ENCODE results near the gene USP9X.
"Not testable (repeated sequence)": the region's sequence is repeated elsewhere in the genome, so short reads cannot be mapped to it uniquely, and the experiment has no call there.

USP9X gene

GRCh38 chrX:41127477-41128192, 42.4 kb downstream of the USP9X start:
- DNase-seq (ENCODE audit: low read depth), result no peak

GRCh38 chrX:41128955-41129354, 43.7 kb downstream of the USP9X start:
- no peak for DNase-seq (ENCODE audit: low read depth)

GRCh38 chrX:41131766-41132165, 46.5 kb downstream of the USP9X start:
- no peak for DNase-seq (ENCODE audit: low read depth)

DNA sequence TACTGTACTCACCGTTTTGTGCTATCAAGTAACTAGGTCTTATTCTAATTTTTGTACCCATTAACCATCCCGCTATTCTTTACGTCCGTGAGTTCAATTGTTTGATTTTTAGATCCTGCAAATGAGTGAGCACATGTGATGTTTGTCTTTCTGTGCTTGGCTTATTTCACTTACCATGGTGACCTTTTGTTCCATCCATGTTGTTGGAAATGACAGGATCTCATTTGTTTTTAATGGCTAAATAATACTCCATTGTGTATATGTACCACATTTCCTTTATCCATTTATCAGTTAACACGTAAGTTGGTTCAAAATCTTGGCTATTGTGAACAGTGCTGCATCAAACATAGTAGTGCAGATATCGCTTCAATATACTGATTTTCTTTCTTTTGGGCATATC, 48.3 kb downstream of the USP9X start:
- DNase-seq (ENCODE audit: low read depth), result no peak

GRCh38 chrX:41137589-41137988, 52.3 kb downstream of the USP9X start:
- DNase-seq (ENCODE audit: low read depth), result no peak

- DNase-seq (ENCODE audit: low read depth), result no peak
These were observed 57.1 kb downstream of the USP9X start for GRCh38 chrX:41142130-41142910.

DNA sequence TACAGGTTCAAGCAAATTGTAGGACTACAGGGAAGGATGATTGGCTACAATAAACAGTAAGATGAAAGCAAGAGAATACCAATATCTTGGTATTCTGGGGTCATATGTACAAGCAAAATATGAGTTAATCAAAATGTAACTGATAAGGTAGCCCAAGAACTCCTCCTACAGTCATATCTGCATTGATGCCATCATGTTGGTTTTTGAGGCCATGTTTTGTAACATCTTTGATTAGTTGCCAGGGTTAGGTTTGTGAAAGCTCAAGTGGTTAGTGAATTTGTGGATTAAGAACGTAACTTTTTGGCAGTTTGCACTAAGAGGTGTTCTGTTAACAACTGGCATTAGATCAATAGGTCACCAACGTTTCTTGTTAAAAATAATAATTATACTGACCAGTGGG, 59.6 kb downstream of the USP9X start:
- no peak for DNase-seq (ENCODE audit: low read depth)

DNA sequence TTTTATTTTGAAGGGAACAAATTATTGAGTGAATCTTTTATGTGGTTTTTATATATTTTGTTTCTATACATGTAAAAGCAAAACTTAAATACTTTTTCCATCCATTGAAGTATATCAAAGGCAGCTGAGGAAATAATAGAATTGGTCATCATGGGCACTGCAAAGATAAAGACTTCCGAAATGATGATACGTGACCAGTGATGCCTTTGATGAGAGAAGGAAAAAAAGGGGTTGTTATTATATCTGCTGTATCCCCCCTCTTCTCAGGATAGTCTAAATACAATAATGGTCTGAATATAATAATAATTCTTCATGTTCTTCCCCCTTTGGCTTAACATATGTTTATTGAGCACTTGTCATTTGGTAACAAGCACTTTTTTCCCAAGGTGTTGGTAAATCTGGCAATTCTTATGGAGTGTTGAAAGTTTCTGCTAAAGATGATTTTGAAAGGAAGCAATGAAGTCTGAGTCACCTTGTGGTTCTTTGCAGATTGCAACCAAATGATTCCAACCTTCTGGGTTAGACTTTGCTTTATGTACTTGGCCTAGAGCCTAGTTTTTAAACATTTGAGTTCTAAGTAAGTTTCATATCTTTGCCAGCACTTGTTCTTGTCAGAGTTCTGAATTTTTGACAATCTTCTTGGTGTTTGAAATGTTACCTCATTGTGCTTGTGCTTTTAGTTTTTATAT, 60.8 kb downstream of the USP9X start:
- DNase-seq (ENCODE audit: low read depth), result no peak

GRCh38 chrX:41148553-41148952, 63.3 kb downstream of the USP9X start:
- no peak for DNase-seq (ENCODE audit: low read depth)

- no peak for DNase-seq (ENCODE audit: low read depth)
These were observed 64.8 kb downstream of the USP9X start for GRCh38 chrX:41150043-41150442.

GRCh38 chrX:41151726-41152125, 66.5 kb downstream of the USP9X start:
- not testable (repeated sequence) for DNase-seq (ENCODE audit: low read depth)

GRCh38 chrX:41152221-41152620, 67.0 kb downstream of the USP9X start:
- DNase-seq (ENCODE audit: low read depth), result no peak

- DNase-seq (ENCODE audit: low read depth), result no peak
These were observed 68.2 kb downstream of the USP9X start for GRCh38 chrX:41153448-41153847.

GRCh38 chrX:41153957-41154356, 68.7 kb downstream of the USP9X start:
- no peak for DNase-seq (ENCODE audit: low read depth)

DNA sequence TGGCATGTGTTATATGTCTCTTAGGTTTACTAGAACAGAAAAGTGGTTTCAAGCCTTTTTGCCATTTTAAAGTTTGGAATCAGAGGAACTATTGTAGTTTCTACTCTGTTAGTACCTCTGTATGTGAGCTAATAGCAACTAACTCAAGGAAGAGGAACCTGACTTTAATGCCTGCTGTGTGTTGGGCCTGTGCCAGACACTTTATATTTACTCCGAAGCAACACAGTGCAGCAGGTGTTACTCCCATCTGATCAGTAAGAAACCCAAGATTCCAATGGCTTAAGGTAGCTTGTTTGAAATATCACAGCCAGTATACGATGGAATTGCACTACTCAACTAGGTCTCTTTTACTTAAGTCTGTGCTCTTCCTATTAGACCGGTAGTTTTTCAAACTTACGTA, 79.2 kb downstream of the USP9X start:
- no peak for DNase-seq (ENCODE audit: low read depth)

- DNase-seq (ENCODE audit: low read depth), result no peak
These were observed 82.6 kb downstream of the USP9X start for GRCh38 chrX:41167888-41168287.

- DNase-seq (ENCODE audit: low read depth), result no peak
These were observed 91.0 kb downstream of the USP9X start for GRCh38 chrX:41176263-41176662.

DNA sequence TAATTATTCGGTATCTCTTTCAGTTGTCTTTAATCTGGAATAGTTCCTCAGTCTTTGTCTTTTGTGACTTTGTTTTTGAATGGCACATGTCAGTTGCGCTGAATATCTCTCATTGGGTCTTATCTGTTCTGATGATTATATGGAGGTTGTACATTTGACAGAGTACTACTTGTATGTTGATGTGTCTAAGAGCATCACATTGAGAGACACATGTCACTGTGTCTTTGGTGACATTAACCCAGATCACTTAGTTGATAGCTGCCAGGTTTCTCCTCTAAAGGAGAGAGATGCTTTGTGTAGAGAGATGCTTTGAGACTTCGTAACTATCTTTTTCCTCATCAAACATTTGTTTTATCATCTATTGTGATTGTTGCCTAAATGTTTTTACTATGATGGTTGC, 92.1 kb downstream of the USP9X start:
- DNase-seq (ENCODE audit: low read depth), result no peak

DNA sequence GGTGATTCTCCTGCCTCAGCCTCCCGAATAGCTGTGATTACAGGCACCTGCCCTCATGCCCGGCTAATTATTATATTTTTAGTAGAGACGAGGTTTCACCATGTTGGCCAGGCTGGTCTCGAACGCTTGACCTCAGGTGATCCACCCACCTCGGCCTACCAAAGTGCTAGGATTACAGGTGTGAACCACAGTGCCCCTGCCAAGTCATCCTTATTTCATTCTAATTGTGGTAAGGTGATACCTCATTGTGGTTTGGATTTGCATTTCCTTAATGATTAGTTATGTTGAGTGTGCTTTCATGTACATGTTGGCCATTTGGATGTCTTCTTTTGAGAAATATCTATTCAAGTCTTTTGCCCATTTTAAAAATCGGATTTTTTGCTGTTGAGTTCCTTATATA, 93.0 kb downstream of the USP9X start:
- DNase-seq (ENCODE audit: low read depth), result no peak

DNA sequence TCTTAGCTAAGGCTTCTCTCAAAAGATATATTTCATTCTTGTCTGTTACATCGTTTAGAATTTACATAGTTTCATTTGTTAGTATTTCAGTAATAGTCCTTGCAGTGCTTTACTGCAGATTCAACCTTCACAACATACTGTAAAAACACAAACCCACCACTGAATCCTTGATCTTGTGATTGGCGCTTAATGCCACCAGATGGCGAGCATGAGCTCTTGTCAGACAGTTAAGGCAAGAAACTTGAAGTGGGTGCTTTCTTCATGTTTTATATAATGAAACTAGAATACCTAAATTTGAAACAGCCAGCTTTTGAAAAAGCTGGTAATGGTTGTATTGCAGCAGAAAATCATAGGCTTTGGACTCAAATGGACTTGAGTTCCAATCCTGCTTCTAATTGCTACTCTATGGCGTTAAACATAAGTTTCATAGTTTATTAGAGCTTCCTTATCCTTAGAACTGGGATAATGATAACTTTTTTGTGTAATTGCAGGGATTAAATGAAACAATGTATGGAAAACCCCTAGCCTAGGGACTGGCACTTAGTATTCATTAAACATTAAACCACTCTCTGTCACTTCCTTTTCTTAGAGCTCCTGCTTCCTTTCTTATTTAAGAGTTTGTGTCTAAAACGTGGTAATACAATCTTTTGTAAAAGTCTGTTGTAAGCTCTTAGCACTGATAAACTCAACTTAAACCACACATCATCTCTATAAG, 95.1 kb downstream of the USP9X start:
- DNase-seq (ENCODE audit: low read depth), result peak; percentile 16

GRCh38 chrX:41184312-41184711, 99.1 kb downstream of the USP9X start:
- DNase-seq (ENCODE audit: low read depth), result no peak

- not testable (repeated sequence) for DNase-seq (ENCODE audit: low read depth)
These were observed 101.7 kb downstream of the USP9X start for GRCh38 chrX:41186946-41187345.
